ENCODE measurements around the gene ARAP1.

ARAP1 gene

GRCh38 chr11:72652873-72653630 lies 99.2 kb downstream of the ARAP1 start:
- DNase-seq: no peak

- no peak for DNase-seq
These were observed 100.1 kb downstream of the ARAP1 start for GRCh38 chr11:72652133-72652532.

- DNase-seq: no peak
These were observed 102.8 kb downstream of the ARAP1 start for GRCh38 chr11:72649215-72649976.

DNA sequence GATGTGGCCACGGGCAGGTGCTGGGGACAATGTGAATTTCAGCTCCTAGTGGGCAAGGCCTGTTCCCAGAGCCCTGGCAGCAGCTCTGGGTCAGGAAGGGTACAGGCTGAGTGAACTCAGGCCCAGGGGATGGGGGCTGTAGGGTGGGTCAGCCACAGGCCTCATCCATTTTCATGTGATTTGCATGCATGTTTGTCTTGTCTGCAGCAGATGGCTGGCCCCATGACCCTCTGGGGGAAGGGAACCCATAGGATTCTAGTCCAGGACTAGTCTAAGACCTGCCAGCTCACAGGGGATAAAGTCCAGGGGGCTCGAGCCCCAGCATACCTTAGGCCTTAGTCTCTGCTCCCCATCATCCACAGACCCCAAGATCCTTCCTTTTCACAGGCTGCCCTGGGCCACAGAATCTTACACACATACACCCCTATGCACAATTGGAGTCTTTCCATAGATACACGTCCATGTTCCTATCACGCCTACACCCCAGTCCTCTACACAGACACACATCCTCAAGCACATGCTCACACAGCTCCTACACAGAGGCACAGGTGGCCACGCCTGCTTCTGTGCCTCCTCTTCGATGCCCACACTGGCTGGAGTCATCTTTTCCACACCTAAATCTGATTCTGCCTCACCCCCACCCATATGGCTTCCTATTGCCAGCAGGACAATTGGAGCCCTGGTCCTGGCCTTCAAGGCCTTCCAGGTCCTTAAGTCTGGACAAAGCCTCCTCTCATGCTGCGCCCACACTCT lies 103.6 kb downstream of the ARAP1 start:
- no peak for DNase-seq

DNA sequence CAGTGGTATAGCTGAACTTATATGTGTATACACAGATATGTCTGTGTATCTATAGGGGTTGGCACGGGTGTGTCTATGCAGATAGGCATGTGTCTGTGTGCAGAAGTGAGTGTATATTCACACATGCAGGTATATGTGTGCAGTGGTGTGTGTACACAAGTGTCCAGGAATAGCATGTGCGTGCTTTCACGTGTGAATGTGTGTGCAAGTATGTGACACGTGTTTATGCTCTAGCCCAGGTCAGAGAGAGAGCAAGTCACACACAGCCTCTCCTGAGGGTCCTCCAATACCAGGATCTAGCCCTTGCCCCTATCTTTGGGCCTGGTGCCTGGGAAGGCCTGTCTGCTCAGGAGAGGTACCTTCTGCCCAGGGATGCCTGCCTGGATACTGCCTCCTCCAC lies 104.3 kb downstream of the ARAP1 start:
- no peak for DNase-seq

- DNase-seq: no peak
These were observed 105.7 kb downstream of the ARAP1 start for GRCh38 chr11:72646472-72646871.

- no peak for DNase-seq
These were observed 106.2 kb downstream of the ARAP1 start for GRCh38 chr11:72646024-72646423.

GRCh38 chr11:72643547-72643946 lies 108.7 kb downstream of the ARAP1 start:
- DNase-seq: no peak

GRCh38 chr11:72642884-72643522 lies 109.2 kb downstream of the ARAP1 start:
- peak; percentile 8 for DNase-seq

- DNase-seq: no peak
These were observed 109.9 kb downstream of the ARAP1 start for GRCh38 chr11:72642043-72642883.

DNA sequence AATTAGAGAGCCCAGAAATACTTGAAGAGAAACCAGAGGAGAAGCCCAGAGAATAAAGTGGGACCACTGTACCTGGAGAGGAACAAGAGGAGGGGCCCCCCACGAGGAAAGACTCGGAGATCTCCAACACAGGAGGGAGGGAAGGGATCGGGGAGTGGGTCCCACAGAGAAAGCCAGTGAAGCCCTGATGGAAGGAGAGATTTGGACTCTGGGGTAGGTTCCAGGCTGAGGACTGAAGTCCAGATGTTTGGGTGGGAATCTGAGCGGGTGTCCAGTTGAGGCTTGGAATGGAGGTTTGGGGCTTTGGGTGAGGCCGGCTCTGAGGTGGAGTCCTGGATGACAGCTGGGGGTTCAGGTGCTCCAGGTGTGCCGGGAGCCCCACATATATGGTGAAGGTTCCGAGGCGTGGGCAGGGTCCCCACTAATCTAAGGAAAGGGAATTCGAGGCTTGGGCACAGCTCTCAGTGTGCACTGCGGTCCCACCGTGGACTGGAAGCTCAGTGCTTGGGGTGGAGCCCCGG lies 110.6 kb downstream of the ARAP1 start:
- no peak for DNase-seq

DNA sequence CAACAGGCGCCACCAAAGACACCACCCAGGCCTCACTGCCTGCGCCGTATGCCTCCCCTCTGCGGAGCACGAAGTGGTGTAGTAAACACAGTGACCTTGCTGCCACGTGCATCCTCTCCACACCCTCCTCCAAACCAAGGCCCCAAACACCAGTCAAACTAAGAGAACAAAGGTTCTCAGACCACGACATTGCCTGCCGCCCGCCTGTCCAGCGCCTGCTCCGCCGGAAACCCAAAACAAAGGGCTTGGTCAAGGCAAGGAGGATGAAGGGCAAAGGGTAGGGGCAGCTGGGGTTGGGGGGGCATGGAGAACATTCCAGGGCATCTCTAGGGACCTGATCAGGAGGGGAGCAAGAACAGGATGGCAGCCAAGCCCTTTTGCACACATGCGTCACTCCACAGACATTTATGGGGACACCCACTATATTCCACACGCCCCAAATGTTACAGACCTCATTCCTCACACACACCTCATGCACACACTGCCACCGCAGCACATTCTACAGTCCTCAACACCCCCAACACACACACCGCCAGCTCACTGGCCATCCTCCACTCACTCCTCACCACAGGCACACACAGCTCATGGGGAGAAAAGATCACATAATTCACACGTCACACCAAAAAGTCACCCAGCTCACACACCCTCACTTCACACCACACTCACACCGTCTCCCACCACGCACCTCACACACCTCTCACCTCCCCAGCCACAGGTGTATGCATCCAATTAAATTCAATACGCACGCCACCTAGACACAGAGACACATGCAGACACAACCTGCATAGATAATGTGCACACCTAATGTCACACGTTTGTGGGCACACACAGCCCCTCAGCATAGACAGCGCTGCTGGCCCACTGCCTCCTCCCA lies 112.5 kb downstream of the ARAP1 start:
- no peak for DNase-seq

- DNase-seq: no peak
These were observed 114.3 kb downstream of the ARAP1 start for GRCh38 chr11:72637926-72638325.

- DNase-seq: no peak
These were observed 115.0 kb downstream of the ARAP1 start for GRCh38 chr11:72637198-72637597.

DNA sequence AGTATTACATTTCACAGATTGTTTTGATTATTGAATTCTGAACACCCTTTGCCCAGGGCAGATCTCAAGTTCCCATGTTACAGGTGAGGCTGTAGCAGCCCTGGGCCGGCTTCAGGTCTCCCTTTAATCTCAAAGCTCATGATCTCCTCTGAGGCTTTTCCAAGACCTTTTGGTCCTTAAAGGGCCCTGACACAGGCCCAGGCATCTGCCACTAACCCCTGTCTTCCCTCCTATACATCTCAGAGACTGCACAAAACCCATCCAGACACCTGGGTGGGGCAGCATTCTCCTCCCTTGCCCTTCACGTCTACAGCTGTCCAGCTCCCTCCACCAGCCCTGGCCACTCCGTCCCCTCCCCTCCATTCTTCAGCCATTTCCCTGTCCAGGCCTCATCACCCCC lies 115.8 kb downstream of the ARAP1 start:
- DNase-seq: no peak

- no peak for DNase-seq
These were observed 116.3 kb downstream of the ARAP1 start for GRCh38 chr11:72635933-72636332.

GRCh38 chr11:72635309-72635915 lies 116.8 kb downstream of the ARAP1 start:
- DNase-seq: no peak

Data from amniotic stem cell (primary cell).